HepG2 (cell line): ENCODE measurements around the gene CCDC14. TPM values are rescaled to one million over a fixed set of nuclear protein-coding genes. Genes with fewer than 3 reads are reported as not detected.

Experiments used
- BRF2 ChIP-seq: sonication (generic); formaldehyde crosslinking; IDR thresholded peaks from 2 replicates; pipeline ENCODE4 v1.8.1; 2022; ENCODE audit warnings: mild to moderate bottlenecking, missing genetic modification reagents
- ERF ChIP-seq: IDR thresholded peaks from 2 replicates; pipeline ENCODE4 v1.6.1; 2018; ENCODE audit warnings: missing biosample characterization, missing genetic modification reagents
- HOXA9 ChIP-seq: sonication (generic); formaldehyde crosslinking; IDR thresholded peaks from 2 replicates; pipeline ENCODE4 v1.8.1; 2022; ENCODE audit warnings: missing genetic modification reagents, mild to moderate bottlenecking, moderate library complexity, borderline replicate concordance
- KDM5B ChIP-seq: sonication (generic); formaldehyde crosslinking; IDR thresholded peaks from 2 replicates; pipeline ENCODE4 v1.4.0; 2020; ENCODE audit warnings: missing genetic modification reagents, mild to moderate bottlenecking, borderline replicate concordance
- MED1 ChIP-seq: sonication (generic); formaldehyde crosslinking; IDR thresholded peaks from 2 replicates; pipeline ENCODE4 v1.4.0; 2020; ENCODE audit warnings: missing genetic modification reagents
- MZF1 ChIP-seq: sonication (generic); formaldehyde crosslinking; IDR thresholded peaks from 2 replicates; pipeline ENCODE4 v1.8.1; 2023; ENCODE audit warnings: mild to moderate bottlenecking, missing genetic modification reagents, borderline replicate concordance
- PAX8 ChIP-seq: sonication (generic); formaldehyde crosslinking; IDR thresholded peaks from 2 replicates; pipeline ENCODE4 v1.8.0; 2022; ENCODE audit warnings: mild to moderate bottlenecking, missing genetic modification reagents, borderline replicate concordance
- SAFB2 ChIP-seq: sonication (generic); formaldehyde crosslinking; IDR thresholded peaks from 2 replicates; pipeline ENCODE4 v1.5.1; 2020; ENCODE audit warnings: missing genetic modification reagents, low read depth, mild to moderate bottlenecking, borderline replicate concordance
- SP5 ChIP-seq: IDR thresholded peaks from 2 replicates; pipeline ENCODE4 v1.6.1; 2016; ENCODE audit warnings: low read depth, borderline replicate concordance
- TFDP2 ChIP-seq: sonication (generic); formaldehyde crosslinking; IDR thresholded peaks from 2 replicates; pipeline ENCODE4 v1.4.0; 2020; ENCODE audit warnings: missing genetic modification reagents
- ZHX1 ChIP-seq: sonication (generic); formaldehyde crosslinking; IDR thresholded peaks from 2 replicates; pipeline ENCODE4 v1.8.1; 2022; ENCODE audit warnings: low read depth, mild to moderate bottlenecking, missing genetic modification reagents
- ZMYM2 ChIP-seq: sonication (generic); formaldehyde crosslinking; IDR thresholded peaks from 2 replicates; pipeline ENCODE4 v1.8.0; 2022; ENCODE audit warnings: mild to moderate bottlenecking, missing genetic modification reagents
- ZNF224 ChIP-seq: sonication (generic); formaldehyde crosslinking; IDR thresholded peaks from 2 replicates; pipeline ENCODE4 v1.5.0; 2020; ENCODE audit warnings: mild to moderate bottlenecking, missing genetic modification reagents
- ZNF234 ChIP-seq: sonication (generic); formaldehyde crosslinking; conservative IDR thresholded peaks from 2 replicates; pipeline ENCODE4 v1.5.1; 2020; ENCODE audit warnings: mild to moderate bottlenecking, missing genetic modification reagents
- ZNF430 ChIP-seq: sonication (generic); formaldehyde crosslinking; IDR thresholded peaks from 2 replicates; pipeline ENCODE4 v1.9.0; 2021; ENCODE audit warnings: mild to moderate bottlenecking, missing genetic modification reagents
- ZNF570 ChIP-seq: sonication (generic); formaldehyde crosslinking; IDR thresholded peaks from 2 replicates; pipeline ENCODE4 v1.4.0; 2020; ENCODE audit warnings: mild to moderate bottlenecking, missing genetic modification reagents, borderline replicate concordance
- ZSCAN25 ChIP-seq: sonication (generic); formaldehyde crosslinking; IDR thresholded peaks from 2 replicates; pipeline ENCODE4 v1.8.0; 2022; ENCODE audit warnings: mild to moderate bottlenecking, missing genetic modification reagents
- polyA plus RNA-seq, 8 experiments: library from polyadenylated mRNA; depleted of rRNA in 3 of 8; stranded (reverse) in 7 of 8; unstranded in 1 of 8; fragments of >200 nt; fragmentation: Illumina TruSeq in 4 of 8; extraction: Trizol in 4 of 8; gene quantifications; 2 replicates each; pipeline versions ENCODE4 v1.2.1 to v1.2.3, GENCODE V29; 2011 to 2016; ENCODE audit warnings: low read depth in 4 of 8, missing spikeins in 1 of 8, mixed read lengths in 1 of 8; ENCODE audit not compliant: insufficient read depth in 1 of 8
- total RNA-seq, 5 experiments: library from RNA; depleted of rRNA; stranded (reverse); fragments of >200 nt; fragmentation: Illumina TruSeq; extraction: Trizol; gene quantifications; 2 replicates each; pipeline ENCODE4 v1.2.3, GENCODE V29; 2016; ENCODE audit warnings: low read depth in 1 of 5
- TF ChIP-seq, protein P1 (sequence below): sonication (generic); formaldehyde crosslinking; IDR thresholded peaks from 2 replicates; pipeline ENCODE4 v1.4.0; 2020; ENCODE audit warnings: missing genetic modification reagents, low read depth, mild to moderate bottlenecking, borderline replicate concordance
- TF ChIP-seq, protein P2 (sequence below): sonication (generic); formaldehyde crosslinking; IDR thresholded peaks from 2 replicates; pipeline ENCODE4 v1.8.1; 2023; ENCODE audit warnings: mild to moderate bottlenecking, missing genetic modification reagents
- TF ChIP-seq, protein P3 (sequence below): sonication (generic); formaldehyde crosslinking; IDR thresholded peaks from 2 replicates; pipeline ENCODE4 v1.9.0; 2021; ENCODE audit warnings: missing genetic modification reagents, mild to moderate bottlenecking, borderline replicate concordance

Gene CCDC14
- total and polyA plus RNA-seq, 2 of the 13 experiments (the other 11 are each of a cell fraction or from before 2014, with no cell fraction given), result 48.7 to 49.0 TPM

- no peak for TF ChIP-seq ERF (CRISPR knock-in tag)
- no peak for TF ChIP-seq ZSCAN25 (CRISPR knock-in tag)
- TF ChIP-seq HOXA9 (CRISPR knock-in tag), result no peak
- no peak for TF ChIP-seq ZNF234 (CRISPR knock-in tag)
- TF ChIP-seq ZNF224 (CRISPR knock-in tag), result no peak
- TF ChIP-seq, protein P1, sequence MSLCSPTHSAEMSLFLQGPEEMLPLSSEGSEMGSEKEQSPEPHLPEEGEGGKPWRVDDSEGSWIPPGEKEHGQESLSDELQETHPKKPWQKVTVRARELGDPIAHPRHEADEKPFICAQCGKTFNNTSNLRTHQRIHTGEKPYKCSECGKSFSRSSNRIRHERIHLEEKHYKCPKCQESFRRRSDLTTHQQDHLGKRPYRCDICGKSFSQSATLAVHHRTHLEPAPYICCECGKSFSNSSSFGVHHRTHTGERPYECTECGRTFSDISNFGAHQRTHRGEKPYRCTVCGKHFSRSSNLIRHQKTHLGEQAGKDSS (CRISPR knock-in tag), result no peak
- no peak for TF ChIP-seq ZHX1
- no peak for TF ChIP-seq ZNF570 (CRISPR knock-in tag)
- TF ChIP-seq, protein P2, sequence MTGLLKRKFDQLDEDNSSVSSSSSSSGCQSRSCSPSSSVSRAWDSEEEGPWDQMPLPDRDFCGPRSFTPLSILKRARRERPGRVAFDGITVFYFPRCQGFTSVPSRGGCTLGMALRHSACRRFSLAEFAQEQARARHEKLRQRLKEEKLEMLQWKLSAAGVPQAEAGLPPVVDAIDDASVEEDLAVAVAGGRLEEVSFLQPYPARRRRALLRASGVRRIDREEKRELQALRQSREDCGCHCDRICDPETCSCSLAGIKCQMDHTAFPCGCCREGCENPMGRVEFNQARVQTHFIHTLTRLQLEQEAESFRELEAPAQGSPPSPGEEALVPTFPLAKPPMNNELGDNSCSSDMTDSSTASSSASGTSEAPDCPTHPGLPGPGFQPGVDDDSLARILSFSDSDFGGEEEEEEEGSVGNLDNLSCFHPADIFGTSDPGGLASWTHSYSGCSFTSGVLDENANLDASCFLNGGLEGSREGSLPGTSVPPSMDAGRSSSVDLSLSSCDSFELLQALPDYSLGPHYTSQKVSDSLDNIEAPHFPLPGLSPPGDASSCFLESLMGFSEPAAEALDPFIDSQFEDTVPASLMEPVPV, result no peak
- TF ChIP-seq ZNF430, result no peak
- TF ChIP-seq ZMYM2, result 0 out of 2 replicates have a peak, but pooled peaks have one; percentile 28
- no peak for TF ChIP-seq PAX8 (CRISPR knock-in tag)
- no peak for TF ChIP-seq SP5 (CRISPR knock-in tag)
- TF ChIP-seq, protein P3, sequence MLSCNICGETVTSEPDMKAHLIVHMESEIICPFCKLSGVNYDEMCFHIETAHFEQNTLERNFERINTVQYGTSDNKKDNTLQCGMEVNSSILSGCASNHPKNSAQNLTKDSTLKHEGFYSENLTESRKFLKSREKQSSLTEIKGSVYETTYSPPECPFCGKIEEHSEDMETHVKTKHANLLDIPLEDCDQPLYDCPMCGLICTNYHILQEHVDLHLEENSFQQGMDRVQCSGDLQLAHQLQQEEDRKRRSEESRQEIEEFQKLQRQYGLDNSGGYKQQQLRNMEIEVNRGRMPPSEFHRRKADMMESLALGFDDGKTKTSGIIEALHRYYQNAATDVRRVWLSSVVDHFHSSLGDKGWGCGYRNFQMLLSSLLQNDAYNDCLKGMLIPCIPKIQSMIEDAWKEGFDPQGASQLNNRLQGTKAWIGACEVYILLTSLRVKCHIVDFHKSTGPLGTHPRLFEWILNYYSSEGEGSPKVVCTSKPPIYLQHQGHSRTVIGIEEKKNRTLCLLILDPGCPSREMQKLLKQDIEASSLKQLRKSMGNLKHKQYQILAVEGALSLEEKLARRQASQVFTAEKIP (CRISPR knock-in tag), result no peak
- no peak for TF ChIP-seq MZF1 (CRISPR knock-in tag)
- no peak; the same call in 1 of the 2 replicates for TF ChIP-seq KDM5B (CRISPR knock-in tag)
- no peak for TF ChIP-seq MED1 (CRISPR knock-in tag)
- TF ChIP-seq SAFB2 (CRISPR knock-in tag), result no peak
- TF ChIP-seq TFDP2 (CRISPR knock-in tag), result peak; percentile 92
- TF ChIP-seq BRF2 (CRISPR knock-in tag), result no peak
These were observed at the start of gene CCDC14 (continued) for GRCh38 chr3:123960781-123961507.
